HG03432 (cell line): Measurements from ENCODE around the gene CDC14A.
A peak's percentile ranks its signal among the peaks of the same experiment; 100 is the strongest.

Experiments used
- ATAC-seq: cut with Tn5 transposase; IDR thresholded peaks from one replicate; pipeline ENCODE4 v1.9.1; 2021; ENCODE audit warnings: mild to moderate bottlenecking, moderate library complexity; ENCODE audit not compliant: unreplicated experiment

Gene CDC14A

DNA sequence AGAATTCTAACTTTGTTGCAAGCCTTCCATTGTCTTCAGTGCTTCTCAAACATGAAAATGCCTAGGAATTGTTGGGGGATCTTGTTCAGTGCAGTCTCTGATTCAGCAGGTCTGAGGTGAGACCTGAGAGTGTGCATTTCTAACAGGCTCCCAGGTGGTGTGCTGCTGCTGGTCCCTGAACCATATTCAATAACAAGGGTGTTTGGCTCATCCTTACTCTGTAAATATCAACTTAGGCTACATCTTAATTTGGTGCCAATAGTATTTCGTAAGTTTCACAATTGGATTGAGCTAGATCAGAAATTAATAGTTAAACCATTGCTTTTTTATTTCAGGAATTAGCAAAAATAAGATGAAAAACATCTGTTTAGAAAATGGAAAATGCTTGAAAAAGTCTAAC is 126.5 kb downstream of the CDC14A start:
- no peak for ATAC-seq

DNA sequence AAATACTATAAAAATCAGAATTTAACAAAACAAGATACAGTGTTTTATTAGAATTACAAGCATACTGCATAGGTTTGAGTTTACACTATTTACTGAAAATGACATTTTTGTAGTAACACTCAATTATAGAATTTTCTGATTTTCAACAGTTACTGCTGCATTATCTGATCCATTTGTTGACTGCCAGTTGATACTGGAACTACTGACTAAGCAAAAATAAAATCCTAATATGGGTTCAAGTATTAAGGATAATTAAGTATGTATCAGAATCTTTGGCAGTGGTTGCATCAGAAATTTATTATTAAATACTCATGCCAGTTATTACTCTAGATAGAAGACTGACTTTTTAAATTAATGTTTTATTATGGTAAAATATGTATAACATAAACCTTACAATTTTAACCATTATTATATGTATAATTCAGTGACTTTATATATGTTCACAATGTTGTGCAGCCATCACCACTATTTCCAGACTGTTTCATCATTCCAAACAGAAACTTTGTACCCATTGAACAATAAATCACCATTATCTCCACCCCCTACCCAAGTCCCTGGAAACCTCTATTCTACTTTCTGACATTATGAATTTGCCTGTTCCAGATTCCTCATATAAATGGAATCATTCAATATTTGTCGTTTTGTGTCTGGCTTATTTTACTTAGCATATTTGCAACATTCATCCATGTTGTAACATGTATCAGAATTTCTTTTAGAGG is 127.5 kb downstream of the CDC14A start:
- ATAC-seq: no peak

DNA sequence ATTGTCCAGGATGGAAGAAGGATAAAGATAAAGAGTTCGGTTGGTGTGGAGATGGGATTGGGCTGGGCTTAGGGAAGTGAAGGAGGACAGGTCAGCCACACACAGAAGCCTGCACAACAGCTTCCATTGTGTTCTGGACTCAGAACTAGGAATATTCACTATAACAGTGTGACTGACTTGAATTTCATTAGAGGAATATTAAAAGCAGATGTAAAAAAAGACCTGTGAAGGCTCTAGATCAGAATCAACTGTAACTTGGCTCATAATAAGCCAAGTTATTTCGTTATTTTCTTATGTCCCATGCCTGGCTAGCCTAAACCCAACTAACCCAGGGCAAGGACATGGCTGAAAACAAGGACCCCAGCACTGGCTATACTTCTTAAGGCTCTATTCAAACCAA is 129.0 kb downstream of the CDC14A start:
- no peak for ATAC-seq

DNA sequence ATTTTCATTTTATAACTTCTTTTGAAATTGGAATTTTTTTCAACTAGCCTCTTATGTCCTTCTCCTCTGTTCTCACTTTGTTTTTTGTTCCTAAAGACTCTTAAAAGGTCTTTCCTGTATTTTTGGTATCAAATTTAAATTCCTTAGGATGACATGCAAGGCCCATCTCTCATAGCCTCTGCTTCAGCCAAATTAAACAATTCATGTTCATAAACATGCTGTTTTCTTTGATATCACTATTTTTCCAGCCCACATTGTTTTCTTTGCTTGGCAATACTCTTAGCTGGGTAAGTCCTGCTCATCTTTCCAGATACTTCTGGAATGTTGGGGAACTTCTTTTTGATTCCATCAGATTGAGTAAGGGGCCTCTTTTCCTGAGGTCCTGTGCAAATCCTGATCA is 129.9 kb downstream of the CDC14A start:
- no peak for ATAC-seq

DNA sequence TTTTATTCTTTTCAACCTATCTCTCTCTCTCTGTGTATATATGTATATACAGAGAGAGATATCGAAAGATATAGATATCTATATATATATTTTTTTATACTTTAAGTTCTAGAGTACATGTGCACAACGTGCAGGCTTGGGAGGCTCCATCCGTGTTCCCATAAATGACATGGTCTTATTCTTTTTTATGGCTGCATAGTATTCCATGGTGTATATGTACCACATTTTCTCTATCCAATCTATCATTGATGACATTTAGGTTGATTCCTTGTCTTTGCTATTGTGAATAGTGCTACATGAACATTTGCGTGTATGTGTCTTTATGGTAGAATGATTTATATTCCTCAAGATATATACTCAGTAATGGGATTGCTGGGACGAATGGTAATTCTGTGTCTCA is 130.4 kb downstream of the CDC14A start:
- no peak for ATAC-seq

DNA sequence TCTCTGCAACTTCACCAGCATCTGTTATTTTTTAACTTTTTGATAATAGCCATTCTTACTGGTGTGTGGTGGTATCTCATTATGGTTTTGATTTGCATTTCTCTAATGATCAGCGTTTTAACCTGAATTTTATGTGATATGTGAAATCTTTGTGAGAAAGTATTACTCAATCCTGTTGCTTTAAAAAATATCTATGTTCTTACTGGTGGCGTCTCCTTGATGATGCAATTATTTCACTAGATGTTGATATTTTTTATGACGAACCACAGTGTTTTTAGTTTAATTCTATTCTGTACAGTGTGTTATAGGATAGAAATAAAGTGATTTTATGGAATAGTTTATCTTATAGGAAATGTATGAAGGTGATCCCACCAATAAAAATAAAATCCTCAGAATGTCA is 130.9 kb downstream of the CDC14A start:
- ATAC-seq: no peak

DNA sequence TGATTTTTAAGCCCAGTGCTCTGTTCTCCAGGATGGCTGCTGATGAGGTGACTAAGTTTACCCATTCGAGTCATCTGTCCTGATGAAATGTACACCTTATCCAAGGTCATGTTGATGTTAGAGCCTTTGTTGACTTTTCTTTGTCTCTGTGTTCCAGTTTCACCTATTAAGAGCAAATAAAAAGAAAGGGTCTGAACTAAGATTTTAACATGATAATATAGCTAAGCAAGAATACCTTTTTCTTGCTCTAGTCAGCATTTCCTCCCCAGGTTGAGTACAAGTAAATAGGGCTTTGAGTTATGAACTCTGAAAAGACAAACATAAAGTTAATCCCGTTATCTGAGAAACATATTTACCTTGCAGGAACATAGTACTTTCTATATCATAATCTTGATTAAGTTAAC is 133.6 kb downstream of the CDC14A start:
- no peak for ATAC-seq

DNA sequence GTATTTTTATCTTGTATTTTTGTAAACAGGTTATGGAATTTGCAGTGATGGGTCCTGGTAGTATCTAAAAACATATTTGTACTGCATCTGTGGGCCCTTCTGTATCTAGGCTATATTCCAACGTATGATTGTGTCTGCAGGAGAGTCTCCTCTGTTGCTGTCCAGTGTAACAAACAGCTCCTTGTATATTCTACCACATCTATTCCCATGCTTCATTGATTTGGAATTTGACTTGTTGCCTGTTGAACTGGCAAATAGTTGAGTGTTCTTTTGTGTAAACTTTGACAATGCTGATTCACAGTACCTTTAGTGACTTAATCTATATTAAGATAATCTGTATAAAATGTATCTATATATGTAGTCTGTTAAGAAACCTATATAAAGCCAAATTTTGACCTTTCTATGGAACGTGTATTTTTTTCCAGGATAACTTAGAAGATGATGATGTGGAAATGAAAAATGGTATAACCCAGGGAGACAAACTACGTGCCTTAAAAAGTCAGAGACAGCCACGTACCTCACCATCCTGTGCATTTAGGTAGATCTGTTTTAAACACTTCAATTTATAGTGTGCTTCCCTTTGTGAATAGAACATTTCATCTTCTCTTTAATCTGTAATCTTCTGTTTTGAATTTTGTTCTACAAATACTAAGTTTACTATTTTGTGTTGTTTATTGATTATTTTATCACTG is 142.2 kb downstream of the CDC14A start:
- no peak for ATAC-seq

DNA sequence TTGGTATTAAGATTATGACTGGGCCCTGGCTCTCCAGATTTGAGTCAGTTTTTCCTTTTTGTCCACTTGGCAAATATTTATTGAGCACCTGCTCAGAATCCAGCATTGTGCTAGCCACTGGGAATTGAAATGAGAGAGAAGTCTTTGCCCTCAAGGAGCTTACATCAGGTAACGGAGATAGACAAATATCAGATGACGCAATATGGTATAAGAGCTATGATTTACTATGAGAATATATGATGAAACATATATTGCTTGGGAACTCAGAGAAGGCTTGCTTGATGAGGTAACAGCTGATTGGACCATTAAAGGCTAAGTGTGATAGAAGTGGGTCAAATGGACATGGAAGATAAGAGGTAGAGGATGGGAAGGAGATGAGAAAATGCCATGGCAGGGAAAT is 144.6 kb downstream of the CDC14A start:
- no peak for ATAC-seq

DNA sequence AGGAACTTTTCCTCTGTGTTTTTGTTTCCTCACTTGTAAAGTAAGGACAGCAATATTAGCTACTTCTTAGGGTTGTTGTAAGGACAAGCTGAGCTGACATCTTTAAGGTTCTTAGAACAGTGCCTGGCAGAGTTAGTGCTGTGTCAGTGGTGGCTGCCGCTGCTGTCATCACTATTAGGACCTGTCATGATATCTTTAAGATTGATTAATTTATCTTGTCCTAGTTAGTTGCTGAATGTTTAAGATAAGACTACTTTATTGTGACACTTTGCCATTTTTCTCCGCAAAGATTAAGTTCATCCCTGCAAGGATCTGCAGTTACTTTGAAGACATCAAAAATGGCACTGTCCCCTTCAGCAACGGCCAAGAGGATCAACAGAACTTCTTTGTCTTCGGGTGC is 145.5 kb downstream of the CDC14A start:
- no peak for ATAC-seq

DNA sequence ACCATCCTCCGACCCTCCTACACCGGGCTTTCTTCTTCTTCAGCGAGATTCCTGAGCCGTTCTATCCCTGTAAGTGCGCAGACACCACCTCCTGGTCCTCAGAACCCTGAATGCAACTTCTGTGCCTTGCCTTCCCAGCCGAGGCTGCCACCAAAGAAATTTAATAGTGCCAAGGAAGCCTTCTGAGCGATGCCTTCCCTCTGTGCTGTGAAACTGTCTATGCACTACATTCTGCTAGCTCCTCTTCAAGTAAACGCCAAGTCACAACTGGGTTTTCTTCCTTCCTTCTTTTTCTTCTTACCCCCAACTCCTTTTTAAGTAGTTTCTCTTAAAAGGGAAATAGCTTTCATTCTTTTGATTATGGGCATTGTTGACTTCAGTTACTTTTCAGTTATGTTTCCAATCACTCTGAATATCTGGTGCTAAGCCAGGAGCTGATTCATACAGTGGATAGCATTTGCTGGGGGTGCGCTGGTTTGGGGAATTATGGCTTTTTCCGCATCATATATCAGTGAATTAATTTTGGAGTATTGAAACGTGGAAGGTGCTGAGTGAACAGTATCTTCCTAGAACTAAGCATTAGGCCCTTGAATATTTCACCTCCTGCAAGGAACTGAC is 147.0 kb downstream of the CDC14A start:
- no peak for ATAC-seq

DNA sequence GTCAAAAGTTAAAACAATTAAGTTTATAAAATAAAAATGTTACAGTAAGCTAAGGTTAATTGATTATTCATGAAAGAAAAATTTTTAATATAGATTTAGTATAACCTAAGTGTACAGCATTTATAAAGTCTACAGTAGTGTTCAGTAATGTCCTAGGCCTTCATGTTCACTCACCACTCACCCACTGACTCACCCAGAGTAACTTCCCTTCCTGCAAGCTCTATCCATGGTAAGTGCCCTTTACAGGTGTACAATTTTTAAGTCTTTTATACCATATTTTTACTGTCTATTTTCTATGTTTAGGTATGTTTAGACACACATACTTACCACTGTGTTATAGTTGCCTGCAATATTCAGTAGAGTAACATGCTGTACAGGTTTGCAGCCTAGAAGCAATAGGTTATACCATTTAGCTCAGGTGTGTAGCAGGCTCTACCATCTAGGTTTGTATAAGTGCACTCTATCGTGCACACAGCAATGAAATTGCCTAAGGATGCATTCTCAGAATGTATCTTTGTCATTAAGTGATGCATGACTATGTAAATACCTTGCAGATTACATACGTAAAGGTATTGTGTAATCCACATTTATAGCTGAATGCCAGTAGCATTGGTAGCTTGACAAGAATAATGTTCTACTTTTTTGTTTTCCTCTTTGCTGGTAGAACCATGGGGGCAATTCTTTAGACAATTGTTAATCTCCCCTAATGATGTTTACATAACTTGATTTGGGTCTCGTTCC is 149.9 kb downstream of the CDC14A start:
- no peak for ATAC-seq

DNA sequence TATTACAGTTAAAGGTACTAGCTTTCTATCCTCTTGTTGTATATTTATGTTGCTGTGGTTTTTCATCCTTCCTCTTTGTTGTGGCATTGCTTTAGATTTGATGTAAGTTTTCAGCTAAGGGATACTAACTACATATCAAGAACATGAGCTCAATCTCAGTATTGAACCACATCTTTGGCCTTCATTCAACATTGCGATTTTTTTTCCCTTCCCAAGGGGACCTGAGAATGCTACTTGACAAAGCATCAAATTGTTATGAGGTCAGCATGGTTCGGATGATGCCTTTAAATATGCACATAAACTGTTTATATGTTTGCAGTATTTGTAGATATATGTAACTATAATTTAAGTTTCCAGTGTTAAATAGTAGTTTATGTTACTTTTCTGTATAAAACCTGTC is 153.9 kb downstream of the CDC14A start:
- ATAC-seq: no peak

DNA sequence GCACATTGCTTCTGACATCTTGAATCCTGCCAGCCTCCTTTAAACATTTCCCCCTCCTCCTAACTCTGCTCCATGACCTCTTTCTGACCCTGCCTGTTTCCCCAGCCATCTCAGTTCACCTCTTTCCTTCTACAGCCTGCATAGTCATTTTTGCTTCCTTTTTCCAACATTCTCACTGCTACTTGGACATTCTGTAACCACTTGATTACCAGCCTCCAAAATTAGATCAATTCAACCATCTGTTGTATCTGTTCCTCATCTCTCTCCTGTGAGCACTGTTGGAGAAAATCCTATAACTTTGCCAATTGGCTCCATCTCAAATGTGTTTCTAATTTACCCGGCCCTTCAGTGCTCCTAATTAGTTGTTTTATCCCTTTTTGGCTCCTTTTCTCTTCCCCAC is 158.1 kb downstream of the CDC14A start:
- no peak for ATAC-seq

DNA sequence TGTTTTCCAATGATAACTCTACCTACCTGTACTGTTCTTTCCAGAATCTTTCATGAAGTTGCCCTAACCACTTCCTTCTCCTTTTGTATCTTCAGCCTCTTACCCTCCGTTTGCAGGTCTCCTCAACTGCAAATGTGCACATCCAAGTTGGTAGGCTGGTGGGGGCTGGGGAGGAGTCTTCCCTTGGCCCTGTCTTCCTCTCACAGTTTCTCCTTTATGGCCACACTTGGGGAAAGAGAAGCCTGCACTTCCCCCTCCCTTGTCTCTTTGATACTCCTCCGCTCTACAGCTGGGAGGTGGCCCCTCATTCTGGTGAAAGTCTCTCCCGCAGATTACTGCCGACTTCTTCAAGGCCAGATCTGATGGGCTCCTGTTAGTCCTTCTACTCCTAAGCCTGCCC is 158.8 kb downstream of the CDC14A start:
- no peak for ATAC-seq

DNA sequence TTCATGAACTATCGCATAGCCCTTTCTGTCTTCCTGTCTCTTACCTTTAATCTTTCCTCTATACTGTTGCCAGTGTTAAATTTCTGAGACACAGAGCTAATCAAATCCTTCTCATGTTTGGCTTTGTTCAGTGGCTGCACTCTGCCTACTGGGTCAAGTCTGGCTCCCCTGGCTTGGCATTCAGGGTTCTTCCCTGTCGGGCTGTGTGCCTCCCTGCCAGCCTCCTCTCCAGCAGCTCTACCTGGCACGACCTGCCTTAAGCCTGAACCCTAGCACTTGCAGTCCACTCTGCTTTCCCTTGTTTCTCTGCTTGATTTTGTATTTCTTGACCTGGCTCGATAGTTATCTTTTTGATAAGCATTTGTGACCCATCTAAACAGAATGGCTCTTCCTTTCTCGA is 159.5 kb downstream of the CDC14A start:
- ATAC-seq: no peak

DNA sequence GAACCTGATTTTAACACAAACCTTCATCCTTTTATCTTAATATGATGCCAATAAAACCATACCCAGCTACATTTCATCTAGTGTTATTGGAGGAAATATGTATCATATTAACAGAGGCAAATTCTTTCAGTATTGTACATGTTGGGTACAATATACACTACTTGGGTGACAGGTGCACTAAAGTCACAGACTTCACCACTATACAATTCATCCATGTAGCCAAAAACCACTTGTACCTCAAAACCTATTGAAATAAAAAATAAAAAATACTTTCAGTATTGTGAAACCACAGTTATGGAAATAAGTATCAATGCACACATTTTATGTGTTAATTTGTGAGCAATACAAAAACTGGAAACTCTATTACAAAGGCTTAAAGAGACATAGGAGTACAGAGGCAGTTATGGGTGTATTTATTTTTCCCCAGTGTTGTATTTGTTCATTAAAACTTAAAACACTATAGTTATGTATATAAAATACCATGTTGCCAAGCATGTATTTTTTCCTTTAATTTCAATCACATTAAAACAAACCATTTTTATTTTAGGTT is 160.6 kb downstream of the CDC14A start:
- ATAC-seq: no peak

DNA sequence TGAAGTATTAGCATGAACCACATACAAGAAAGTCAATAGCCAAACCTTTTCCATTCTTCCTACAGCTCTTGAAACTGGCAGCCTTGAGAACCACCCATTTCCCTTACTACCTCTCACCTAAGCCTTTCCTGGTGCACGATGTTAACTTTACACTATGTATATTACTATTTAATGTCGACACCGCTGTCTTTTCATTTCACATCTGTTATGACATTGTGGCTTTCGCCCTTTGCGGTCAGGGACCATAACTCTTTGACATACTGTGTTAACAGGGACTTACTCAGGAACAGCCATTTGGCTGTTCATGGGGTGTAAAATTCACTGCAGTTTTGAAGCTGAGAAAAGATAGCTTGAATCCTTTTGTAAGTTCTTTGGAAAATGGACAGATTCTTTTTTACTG is 164.6 kb downstream of the CDC14A start:
- no peak for ATAC-seq

DNA sequence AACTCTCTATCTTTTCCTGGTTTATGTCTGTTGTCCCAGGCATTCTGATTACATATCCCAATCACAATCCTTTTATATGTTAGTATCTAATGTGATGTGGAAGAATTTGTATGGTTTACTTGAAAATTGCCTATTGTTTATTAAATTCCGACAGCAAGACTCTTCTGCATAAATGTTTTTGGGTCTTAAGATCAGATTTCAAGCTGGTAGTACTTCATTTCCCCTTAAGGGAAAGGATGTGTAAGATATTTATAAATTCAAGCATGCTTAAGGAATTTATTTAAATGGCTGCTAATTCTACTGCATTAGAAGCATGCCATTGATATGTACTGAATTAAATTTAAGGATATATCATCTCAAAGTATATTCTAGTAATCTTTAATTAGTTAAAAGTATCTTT is 165.2 kb downstream of the CDC14A start:
- no peak for ATAC-seq

DNA sequence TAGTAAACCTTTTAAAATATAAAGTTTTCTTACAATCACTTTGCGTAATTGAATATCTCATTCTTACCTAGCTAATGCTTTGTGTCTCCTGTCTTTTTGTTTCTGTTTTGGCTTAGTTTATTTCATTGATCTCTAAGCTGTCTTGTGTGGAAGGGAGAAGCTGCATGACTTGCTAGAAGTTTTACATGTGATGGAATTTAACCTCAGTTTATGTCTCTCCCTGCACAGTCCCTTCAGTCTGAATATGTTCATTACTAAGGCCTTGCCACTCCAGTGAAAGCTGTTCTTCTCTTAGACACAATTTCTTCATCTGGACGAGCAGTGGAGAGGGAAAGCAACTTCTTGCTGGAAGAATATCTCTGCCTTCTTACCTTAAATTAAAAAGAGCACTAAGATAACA is 165.7 kb downstream of the CDC14A start:
- no peak for ATAC-seq

DNA sequence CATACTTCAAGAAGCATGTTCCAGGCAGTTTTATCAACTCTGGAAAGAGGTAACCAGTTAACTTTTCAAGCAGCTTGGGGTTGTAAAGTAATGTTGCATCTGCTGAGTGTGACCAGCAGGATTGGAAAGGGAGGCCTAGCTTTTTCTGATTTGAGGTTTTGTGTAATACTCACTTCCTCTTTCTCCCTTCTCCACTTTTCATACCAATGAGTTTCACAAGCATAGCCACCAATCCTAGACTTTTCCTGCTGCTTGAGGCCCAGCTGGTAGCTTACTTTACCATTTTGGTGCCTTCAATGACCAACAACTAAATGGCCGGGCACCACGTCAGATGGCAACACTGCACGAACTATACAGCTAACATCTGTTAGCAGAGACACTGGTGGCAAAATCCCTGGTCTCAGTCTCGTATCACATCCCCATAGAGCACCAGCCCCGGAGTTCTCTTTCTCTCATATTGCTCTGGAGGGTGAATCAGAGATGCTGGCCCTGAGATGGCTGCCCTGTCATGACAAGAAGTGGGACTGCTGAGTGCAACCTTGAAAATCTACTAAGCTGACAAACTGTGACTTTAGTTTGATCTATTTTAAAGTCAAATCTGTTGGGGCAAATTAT is 170.8 kb downstream of the CDC14A start:
- ATAC-seq: peak; percentile 97
